Nucleus accumbens (tissue), 56 donors: Measurements from ENCODE around the gene PRMT1.

Experiments
- DNase-seq, 56 donors: peaks; one replicate each; lab custom pipeline; 2025; lab: John Stamatoyannopoulos, UW

The PRMT1 gene

DNA sequence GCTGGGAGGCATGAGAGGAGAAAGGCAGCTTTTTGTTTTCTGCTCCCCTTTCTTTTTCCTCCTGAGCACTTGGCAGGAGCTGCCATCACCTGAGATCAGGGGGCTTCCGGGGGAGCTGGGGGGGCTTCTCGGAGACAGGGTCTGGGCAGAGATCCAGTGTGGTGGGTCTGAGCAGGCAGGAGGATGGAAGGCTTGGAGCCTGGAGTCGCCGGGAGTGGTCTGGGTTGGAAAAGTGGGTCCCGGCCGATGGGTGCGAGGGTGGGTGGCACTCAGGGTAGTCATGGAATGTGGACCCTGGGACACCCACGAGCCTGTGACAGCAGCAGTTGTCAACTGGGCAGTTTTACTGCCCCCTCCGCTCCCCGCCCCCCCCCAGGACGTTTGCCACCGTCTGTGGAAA is 10.1 kb downstream of the PRMT1 start:
- DNase-seq, result no peak

DNA sequence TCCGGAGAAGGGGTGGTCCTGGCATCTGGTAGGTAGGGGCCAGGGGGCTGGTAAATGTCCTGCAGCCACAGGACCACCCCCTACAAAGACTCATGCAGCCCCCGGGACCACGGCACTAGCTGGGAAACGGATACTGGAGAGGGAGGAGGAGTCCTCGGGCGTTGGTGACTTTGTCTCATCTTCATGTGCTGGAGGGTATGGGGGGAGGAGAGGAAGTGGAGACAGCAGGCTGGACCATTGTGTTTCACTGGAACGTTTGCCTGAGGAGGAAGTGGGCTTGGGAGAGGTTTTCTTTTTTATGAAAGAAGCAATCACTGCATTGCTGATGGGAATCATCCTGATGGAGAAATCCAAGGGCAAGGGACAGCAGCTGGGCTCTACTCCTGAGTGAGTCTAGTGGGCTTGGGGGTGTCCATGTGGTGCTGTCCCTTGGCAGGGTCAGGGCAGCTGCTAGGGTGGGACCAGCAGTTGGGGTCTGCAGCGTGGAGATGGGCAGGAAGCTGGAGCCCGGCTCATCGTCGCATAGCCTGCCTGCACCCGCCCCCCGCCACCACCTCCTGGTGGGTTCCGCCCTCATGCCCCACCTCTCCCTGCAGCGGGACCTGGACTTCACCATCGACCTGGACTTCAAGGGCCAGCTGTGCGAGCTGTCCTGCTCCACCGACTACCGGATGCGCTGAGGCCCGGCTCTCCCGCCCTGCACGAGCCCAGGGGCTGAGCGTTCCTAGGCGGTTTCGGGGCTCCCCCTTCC is 10.7 kb downstream of the PRMT1 start:
- no peak for DNase-seq

DNA sequence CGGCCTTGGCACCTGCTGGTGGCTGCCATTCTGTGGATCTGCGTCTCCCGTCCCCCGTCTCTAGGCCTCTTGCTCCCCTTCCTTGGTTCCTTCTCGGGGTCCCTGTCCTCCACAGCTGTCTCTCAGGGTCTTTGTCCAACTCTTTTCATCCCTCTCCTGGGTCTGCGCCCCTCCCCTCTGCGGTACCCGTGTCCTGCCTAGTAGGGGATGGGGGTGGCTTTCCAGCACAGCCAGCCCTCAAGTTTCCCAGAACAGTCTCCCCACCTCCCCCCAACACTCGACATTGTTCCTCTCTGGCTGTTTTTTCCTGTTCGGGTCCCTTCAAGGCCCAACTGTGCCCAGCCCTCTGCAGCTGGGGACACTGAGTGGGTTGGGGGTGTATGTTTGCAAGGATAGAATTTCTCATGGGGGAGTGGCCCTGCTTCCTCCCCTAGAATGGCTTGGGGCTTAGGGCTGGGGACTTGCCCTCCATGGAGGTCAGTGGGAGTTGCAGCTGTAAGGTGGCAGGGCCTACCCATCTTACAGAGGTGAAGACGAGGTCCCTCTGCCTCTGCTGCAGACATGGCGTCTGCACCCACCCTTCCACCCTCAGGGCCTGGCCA is 11.6 kb downstream of the PRMT1 start:
- no peak for DNase-seq

DNA sequence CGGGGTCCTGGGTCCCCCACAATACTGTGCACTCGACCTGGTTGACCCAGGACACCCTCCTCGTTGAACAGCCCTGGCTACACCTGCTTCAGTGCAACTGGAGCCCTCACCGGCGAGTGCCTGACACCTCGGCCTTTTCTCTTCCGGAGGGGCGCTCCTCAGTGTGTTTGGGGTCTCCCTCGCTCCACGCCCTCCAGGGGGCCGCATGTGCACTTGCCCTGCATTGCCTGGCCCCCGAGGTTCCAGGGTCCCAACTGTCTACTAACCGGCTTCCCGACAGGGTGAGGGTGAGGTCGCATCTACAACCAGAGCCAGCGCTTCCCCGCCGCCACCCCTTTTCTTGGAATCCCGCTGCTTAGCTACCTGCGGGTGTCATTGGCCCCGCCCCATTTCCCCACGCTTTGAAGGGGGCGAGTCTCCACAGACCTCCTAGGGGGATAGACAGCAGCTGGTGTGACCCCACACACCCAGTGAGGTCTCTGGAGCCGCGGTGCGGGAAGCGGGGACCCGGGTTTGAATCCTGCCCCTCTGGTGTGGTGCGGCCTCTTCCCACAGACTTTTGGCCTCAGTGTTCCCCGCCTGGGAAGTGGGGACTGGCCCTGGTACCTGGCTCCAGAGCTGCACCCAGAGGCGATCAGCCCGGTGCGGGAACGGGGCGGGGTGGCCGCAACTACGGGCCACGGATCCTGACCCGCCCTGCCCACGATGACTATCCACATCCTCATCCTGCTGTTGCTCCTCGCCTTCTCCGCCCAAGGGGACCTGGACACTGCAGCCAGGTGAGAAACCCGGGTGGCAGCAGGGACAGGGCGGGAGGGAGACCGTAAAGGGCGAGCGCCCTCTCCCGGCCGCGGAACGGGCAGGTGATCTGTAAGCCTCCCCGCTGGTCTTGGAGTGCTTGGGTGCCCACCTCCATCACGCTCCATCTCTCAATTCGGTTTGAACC is 12.3 kb downstream of the PRMT1 start, which contains the start of gene ADM5:
Gene ADM5 (plus strand): TSS at position 462 of the 946 bp plus-strand sequence. CDS start 244 bp downstream, at position 706.
- DNase-seq, result peak in 35 of 56 donors; percentile 11 to 69 (median 30)

DNA sequence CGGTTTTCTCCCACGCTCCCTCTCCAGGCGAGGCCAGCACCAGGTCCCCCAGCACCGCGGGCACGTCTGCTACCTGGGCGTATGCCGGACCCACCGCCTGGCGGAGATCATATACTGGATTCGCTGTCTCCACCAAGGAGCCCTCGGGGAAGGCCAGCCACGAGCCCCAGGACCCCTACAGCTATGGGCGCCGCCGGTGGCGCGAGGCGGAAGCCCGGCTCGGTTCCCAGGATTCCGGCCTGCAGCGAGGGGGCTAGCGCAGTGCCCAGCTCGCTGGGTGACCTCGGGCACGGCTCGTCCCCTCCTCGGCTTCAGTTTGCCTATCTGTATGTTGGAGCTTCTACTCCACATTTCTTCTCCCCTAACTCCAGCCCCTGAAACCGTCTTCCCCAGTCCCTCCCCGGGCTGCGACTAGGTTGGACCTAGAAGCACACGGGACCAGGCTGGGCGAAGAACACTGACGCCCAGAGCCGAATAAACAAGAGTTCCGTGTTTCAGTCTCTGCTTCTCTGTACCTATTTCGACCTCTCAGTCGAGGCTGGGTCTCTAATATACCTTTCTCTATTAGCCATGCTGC is 13.1 kb downstream of the PRMT1 start:
- DNase-seq, result peak in 5 of 56 donors; percentile 17 to 51 (median 39)

DNA sequence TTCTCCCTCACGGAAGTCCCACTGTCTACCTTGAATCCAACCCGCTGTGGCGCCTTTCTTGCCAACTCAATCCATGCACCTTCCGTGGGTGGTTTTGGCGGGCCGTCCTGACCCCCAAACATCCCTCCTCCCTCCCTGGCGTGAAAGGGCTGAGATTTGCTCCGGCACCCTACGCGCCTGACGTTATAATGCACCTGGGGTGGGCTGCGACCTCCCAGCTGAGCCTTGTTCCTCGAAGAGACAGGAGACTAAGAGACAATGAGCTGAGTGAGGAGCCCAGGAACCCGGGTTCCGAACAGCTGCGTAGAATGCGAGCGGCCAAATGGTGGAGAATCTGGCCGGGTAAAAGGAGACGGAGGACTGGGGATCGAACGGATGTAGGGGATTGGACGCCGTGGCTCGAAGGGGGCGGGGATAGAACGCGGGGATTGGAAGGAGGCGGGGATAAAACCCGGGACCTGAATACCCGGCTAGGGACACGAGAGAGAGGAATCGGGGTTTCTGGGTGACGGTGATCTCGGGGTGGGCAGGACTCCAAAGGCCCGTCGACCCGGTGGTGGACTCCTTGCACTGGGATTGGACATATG is 13.7 kb downstream of the PRMT1 start, which contains the start of gene CPT1C:
Gene CPT1C (plus strand): TSS at position 461 of the 587 bp plus-strand sequence. CDS start 1,137 bp downstream, outside the sequence.
- DNase-seq, result peak in 55 of 56 donors; percentile 40 to 94 (median 80)

DNA sequence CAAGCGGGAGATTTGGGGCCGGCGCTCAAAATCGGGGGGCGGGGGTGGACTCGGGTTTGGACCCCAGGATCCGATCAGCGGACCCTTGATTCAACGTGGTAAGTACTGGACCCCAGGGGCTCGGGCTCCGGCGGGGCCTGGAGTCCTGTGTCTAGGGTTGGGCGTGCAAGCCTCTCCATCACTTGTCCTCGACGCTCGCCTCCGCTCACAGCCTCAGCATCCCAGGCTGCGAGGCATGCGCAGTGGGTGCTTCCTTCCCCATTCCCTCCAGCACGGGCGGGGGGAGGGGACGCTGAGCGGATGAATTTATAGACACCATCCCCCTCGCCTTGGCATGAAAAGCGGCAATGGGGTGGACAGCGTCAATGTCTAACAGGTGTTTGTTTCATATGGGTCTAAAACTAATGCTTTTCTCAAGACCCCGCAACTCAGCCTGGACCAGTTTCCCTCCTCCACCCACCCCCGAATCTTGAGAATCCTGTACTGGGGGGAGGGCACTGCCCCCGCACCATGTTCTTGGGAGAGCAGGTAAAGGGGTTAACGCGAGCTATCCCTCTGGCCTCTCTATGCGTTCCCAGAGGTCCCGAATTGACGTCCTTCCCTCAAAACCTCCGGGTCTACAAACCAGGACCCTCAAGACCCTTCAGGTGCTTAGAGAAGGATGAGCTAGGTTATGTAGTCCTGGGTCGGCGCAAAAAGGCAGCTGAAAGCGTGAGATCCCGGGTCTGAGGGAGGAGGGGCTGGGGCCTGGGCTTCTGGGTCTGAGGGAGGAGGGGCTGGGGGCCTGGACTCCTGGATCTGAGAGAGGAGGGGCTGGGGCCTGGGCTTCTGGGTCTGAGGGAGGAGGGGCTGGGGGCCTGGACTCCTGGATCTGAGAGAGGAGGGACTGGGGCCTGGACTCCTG is 14.4 kb downstream of the PRMT1 start:
- peak in 54 of 56 donors; percentile 14 to 88 (median 69) for DNase-seq

DNA sequence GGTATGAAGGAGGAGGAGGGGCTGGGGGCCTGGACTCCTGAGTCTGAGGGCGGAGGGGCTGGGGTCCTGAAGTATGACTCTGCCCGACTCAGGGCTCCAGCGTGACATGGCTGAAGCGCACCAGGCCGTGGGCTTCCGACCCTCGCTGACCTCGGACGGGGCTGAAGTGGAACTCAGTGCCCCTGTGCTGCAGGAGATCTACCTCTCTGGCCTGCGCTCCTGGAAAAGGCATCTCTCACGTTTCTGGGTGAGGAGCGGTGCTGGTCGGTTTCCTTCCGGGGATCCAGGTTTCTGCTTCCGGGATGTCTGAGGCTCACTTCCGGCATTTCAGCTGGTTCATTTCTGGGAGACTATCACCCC is 15.1 kb downstream of the PRMT1 start:
- peak in 26 of 56 donors; percentile 9 to 76 (median 29) for DNase-seq

DNA sequence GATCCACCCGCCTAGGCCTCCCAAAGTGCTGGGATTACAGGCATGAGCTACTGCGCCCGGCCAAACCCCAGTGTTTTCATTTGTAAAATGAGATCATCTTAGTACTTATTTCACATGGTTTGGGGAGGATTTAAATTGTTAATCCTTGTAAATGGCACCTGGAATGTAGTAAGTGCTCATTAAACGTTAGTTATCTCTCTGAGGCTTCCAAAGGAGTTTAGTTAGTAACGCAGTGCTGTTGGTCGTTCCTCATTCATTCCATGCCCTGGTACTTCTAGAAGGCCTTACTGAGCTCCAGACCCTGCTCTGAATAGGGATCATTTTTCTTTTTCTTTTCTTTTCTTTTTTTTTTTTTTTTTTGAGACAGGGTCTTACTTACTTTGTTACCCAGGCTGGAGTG is 19.0 kb downstream of the PRMT1 start:
- DNase-seq, result no peak

DNA sequence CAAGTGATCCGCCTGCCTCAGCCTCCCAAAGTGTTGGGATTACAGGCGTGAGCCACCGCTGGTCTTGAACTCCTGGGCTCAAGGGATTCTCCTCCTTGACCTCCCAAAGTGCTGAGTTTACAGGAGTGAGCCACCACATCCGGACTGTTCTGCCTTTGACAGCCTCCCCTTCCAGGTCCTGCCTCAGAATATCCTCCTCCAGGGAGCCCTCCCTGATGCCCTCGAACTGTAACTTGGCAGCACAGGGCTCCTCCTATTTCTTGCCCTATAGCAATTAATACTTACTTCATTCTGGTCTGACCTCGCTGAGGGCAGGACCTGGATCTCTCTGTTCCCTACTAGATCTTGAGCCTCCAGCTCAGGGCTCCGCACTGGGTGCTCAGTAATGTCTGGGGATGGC is 19.8 kb downstream of the PRMT1 start:
- no peak for DNase-seq

DNA sequence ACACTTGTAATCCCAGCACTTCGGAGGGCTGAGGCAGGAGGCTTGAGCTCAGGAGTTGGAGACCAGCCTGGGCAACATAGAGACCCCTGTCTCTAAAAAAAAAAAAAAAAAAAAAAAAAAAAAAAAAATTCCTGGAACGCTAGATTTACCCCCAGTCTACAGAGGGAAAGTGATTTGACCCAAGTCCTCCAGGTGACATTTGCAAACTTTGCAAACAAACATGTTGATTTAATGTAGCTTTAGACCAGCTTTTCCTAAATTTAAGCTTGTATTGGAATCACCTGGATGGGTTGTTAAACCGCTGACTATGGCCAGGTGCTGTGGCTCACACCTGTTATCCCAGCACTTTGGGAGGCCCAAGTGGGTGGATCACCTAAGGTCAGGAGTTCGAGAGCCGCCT is 22.3 kb downstream of the PRMT1 start:
- DNase-seq, result no peak

DNA sequence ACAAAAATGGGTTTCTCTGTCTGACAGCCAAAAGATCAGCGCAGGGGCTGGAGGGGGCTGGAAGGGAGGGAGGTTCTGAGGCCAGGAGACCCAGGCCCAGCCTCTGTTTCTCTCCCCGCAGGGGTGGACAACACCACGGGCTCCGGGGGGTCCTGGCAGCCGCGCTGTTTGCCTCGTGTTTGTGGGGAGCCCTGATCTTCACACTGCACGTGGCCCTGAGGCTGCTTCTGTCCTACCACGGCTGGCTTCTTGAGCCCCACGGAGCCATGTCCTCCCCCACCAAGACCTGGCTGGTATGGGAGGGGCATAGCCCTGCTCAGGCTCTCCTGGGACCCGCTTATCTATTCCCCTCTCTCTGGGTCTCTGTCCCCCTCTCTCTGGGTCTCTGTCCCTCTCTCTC is 23.5 kb downstream of the PRMT1 start:
- DNase-seq, result no peak

DNA sequence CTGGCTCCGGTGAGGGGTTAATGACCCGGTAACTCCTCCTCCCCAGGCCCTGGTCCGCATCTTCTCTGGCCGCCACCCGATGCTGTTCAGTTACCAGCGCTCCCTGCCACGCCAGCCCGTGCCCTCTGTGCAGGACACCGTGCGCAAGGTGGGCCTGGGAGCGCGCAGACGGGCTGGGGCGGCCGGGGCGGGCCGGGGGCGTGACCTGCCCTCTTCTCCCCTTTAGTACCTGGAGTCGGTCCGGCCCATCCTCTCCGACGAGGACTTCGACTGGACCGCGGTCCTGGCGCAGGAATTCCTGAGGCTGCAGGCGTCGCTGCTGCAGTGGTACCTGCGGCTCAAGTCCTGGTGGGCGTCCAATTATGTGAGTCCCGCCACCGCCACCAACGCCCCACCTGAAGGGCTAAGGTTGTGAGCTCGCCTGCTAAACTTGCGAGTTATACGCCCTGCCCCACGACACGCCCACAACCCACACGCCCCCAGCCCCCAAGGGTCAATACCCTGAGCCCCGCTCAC is 24.3 kb downstream of the PRMT1 start:
- DNase-seq, result no peak

DNA sequence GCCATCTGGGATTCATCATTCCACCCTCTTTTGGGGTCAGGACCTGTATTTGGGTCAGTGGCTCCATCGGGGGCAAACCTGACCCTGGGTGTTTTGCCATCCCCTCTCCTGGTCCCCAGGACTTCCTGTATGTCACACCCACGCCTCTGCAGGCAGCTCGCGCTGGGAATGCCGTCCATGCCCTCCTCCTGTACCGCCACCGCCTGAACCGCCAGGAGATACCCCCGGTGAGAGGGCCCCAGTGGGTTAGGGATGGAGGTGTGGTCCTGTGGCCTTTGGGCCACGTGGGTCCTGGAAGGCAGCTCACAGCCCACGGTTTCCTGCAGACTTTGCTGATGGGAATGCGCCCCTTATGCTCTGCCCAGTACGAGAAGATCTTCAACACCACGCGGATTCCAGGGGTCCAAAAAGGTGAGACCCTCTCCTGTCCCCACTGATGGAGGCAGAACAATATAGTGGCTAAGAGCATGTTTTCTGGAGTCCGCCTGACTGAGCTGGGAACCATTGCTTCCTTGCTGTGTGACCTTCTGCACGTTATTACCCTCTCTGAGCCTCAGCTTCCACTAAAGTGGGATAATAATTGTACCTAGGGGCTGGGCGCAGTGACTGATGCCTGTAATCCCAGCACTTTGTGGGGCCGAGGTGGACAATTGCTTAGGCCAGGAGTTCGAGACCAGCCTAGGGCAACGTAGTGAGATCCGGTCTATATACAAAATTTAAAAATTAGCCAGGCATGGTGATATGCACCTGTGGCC is 28.0 kb downstream of the PRMT1 start:
- DNase-seq, result no peak

DNA sequence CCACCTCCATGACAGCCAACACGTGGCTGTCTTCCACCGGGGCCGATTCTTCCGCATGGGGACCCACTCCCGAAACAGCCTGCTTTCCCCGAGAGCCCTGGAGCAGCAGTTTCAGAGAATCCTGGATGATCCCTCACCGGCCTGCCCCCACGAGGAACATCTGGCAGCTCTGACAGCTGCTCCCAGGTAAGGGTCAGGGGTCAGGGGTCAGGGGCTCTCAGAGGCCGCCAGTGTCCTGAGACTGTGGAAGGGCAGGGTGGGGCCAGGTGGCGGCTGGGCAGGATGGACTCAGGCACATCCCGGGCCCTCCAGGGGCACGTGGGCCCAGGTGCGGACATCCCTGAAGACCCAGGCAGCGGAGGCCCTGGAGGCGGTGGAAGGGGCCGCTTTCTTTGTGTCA is 28.8 kb downstream of the PRMT1 start:
- no peak for DNase-seq

DNA sequence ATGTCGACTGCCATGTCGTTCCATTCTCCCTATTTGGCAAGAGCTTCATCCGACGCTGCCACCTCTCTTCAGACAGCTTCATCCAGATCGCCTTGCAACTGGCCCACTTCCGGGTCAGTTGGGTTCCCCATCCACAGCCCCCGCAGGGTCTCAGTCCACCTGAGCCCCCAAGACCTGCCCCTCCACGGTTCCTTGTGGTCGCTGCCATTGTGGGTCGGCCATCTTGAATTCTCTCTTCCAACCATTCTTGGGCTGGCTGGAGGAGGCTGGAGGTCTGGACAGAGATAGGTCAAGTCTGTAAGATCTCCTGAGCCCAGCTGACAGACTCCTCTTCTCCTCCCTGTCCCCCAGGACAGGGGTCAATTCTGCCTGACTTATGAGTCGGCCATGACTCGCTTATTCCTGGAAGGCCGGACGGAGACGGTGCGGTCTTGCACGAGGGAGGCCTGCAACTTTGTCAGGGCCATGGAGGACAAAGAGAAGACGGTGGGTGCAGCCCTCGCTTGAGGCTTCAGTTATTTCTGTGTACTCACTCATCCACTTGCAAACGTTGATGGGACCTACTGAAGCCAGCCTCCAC is 33.4 kb downstream of the PRMT1 start:
- DNase-seq, result no peak

DNA sequence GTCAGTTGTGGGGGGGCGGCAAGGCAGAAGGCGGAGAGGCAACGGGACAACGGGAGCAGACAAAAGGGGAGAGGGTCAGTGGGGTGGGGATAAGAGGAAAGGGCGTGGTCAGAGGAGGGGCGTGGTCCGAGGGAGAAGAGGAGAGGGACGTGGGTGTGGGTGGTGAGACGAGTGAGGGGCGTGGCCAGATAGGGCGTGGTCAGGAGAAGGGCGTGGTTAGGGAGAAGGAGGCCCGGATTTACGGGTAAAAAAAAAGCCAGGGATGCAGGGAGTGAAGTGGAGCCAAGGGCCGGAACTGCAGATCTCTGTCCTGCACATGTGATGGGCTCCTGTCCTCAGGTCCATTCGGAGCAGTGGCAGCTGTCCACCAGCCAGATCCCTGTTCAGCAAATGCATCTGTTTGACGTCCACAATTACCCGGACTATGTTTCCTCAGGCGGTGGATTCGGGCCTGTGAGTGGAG is 35.4 kb downstream of the PRMT1 start:
- peak in 4 of 56 donors; percentile 0 to 42 (median 6) for DNase-seq
